ENCODE measurements around the gene NCR2. TPM values are rescaled to one million over a fixed set of nuclear protein-coding genes. Genes with fewer than 3 reads are reported as not detected.

NCR2 gene
- polyA plus RNA-seq, 1 of the 3 experiments (the other 2 are of a cell fraction) = not detected

DNA sequence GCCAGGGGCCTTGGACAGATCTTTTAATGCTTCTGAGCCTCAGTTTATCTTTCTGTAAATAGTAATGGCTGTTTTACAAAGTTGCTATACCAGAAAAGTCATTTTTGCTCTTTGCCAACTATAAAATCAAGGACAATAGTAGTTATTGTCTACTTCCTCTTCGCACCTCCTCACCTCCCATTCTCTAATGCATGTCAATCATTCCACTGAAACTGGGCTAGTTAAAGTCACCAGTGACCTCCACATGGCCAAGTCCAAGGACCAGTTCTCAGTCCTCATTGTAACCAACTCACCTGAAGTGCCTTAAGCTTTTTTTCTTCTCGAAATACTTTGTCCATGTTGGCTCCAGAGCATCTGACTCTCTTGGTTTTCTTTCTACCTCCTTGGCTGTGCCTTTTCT is 51.2 kb downstream of the NCR2 start:
- Histone ChIP-seq H4K20me1 (ENCODE audit: insufficient read depth) (no peaks in the 10 kb centered on the region), H3K27ac (ENCODE audit: low read depth in 2 of 2, low read length in 1 of 2) (no peak overlapping the region), H3K4me3 (ENCODE audit: low read depth in 2 of 2, low read length in 1 of 2) (no peak overlapping the region), H3K79me2 (ENCODE audit: insufficient read depth) (no peaks in the 10 kb centered on the region), H3K9ac (no peak overlapping the region), H3K36me3 (replicated peaks in 1 of 2; ENCODE audit: control insufficient read depth in 1 of 2, insufficient read depth in 2 of 2, low read length in 1 of 2) (no peaks in the 10 kb centered on the region), H3K9me2 (no peaks in the 10 kb centered on the region), H3F3A (replicated peaks; ENCODE audit: insufficient read depth) (no peaks in the 10 kb centered on the region), H3K4me2 (no peak overlapping the region), H3K9me3 (no peaks in the 10 kb centered on the region), H3K4me1 (ENCODE audit: control insufficient read depth in 1 of 2, insufficient read depth in 2 of 2, low read depth in 1 of 2, low read length in 1 of 2) (no peaks in the 10 kb centered on the region), H3K27me3 (ENCODE audit: insufficient read depth) (peaks cover 60% of the 10 kb centered on the region), H2AFZ (ENCODE audit: low read depth) (no peak overlapping the region)
- 5% methylated on average over 2 of the region's 2 CpGs for WGBS (ENCODE audit: low lambda C conversion rate)
- DNase-seq = no peak
- TF ChIP-seq NFIC (IDR thresholded peaks at IDR 0.05; ENCODE audit: borderline replicate concordance) = no peak
- no peak for TF ChIP-seq CHD2 (IDR thresholded peaks at IDR 0.05; ENCODE audit: low read length, partially characterized antibody)
- TF ChIP-seq, protein P1, sequence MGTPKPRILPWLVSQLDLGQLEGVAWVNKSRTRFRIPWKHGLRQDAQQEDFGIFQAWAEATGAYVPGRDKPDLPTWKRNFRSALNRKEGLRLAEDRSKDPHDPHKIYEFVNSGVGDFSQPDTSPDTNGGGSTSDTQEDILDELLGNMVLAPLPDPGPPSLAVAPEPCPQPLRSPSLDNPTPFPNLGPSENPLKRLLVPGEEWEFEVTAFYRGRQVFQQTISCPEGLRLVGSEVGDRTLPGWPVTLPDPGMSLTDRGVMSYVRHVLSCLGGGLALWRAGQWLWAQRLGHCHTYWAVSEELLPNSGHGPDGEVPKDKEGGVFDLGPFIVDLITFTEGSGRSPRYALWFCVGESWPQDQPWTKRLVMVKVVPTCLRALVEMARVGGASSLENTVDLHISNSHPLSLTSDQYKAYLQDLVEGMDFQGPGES (IDR thresholded peaks at IDR 0.05; ENCODE audit: low read depth, low read length) = no peak
- ChIA-PET CTCF (interaction anchor here (9.2 kb wide), 1 partner anchor 16 kb away, joined by 61 read pairs; no protein-coding TSS in a partner anchor), POLR2A (no interaction called here)

DNA sequence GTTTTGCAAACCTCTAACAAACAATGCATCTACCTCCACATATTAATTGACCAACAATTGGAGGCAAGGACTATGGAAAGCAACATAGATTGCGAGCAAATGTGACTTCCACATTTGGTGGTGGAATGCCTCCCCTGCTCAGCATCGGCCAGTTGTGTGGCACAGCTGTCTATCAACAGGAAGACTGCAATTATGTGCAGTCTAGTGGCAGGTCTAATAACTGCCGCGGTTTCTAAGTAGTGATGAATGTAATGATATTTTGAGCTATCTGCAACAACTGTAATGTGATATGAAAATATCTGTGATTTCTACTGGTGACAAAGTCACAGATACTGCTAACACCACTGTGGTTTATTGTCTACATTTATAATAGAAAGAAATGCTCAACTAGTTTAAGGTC is 56.8 kb downstream of the NCR2 start:
- Histone ChIP-seq H3K79me2 (ENCODE audit: insufficient read depth) (no peaks in the 10 kb centered on the region), H3F3A (replicated peaks; ENCODE audit: insufficient read depth) (no peaks in the 10 kb centered on the region), H3K36me3 (replicated peaks in 1 of 2; ENCODE audit: control insufficient read depth in 1 of 2, insufficient read depth in 2 of 2, low read length in 1 of 2) (no peaks in the 10 kb centered on the region), H3K4me2 (no peak overlapping the region), H3K27me3 (ENCODE audit: insufficient read depth) (peaks cover 22% of the 10 kb centered on the region; the same call in 1 of the 2 replicates), H3K27ac (ENCODE audit: low read depth in 2 of 2, low read length in 1 of 2) (no peak overlapping the region), H4K20me1 (ENCODE audit: insufficient read depth) (no peaks in the 10 kb centered on the region), H3K4me1 (ENCODE audit: control insufficient read depth in 1 of 2, insufficient read depth in 2 of 2, low read depth in 1 of 2, low read length in 1 of 2) (no peaks in the 10 kb centered on the region), H3K4me3 (ENCODE audit: low read depth in 2 of 2, low read length in 1 of 2) (no peak overlapping the region), H3K9me3 (no peaks in the 10 kb centered on the region), H3K9ac (no peak overlapping the region), H3K9me2 (no peaks in the 10 kb centered on the region), H2AFZ (ENCODE audit: low read depth) (no peak overlapping the region)
- no peak for TF ChIP-seq NFIC (IDR thresholded peaks at IDR 0.05; ENCODE audit: borderline replicate concordance)
- TF ChIP-seq EP300 (IDR thresholded peaks at IDR 0.05; ENCODE audit: borderline replicate concordance in 1 of 2, low read depth in 1 of 2, low read length in 1 of 2) = no peak
- TF ChIP-seq, protein P2, sequence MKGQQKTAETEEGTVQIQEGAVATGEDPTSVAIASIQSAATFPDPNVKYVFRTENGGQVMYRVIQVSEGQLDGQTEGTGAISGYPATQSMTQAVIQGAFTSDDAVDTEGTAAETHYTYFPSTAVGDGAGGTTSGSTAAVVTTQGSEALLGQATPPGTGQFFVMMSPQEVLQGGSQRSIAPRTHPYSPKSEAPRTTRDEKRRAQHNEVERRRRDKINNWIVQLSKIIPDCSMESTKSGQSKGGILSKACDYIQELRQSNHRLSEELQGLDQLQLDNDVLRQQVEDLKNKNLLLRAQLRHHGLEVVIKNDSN (IDR thresholded peaks at IDR 0.05; ENCODE audit: borderline replicate concordance, low read depth) = no peak
- no peak for TF ChIP-seq JUND (IDR thresholded peaks at IDR 0.05)
- TF ChIP-seq, protein P3, sequence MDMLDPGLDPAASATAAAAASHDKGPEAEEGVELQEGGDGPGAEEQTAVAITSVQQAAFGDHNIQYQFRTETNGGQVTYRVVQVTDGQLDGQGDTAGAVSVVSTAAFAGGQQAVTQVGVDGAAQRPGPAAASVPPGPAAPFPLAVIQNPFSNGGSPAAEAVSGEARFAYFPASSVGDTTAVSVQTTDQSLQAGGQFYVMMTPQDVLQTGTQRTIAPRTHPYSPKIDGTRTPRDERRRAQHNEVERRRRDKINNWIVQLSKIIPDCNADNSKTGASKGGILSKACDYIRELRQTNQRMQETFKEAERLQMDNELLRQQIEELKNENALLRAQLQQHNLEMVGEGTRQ (IDR thresholded peaks at IDR 0.05; ENCODE audit: borderline replicate concordance, low read depth, low read length) = no peak
- CTCF ChIA-PET = interaction anchor here (2.0 to 2.5 kb wide), 2 partner anchors 21 to 24 kb away, joined by 4 to 9 read pairs; no protein-coding TSS in a partner anchor
- no peak for DNase-seq
- WGBS (ENCODE audit: low lambda C conversion rate) = 4% methylated on average over 4 of the region's 4 CpGs
- POLR2A ChIA-PET = interaction anchor here (0.5 kb wide), 1 partner anchor 92 kb away, joined by 3 read pairs; no protein-coding TSS in a partner anchor

DNA sequence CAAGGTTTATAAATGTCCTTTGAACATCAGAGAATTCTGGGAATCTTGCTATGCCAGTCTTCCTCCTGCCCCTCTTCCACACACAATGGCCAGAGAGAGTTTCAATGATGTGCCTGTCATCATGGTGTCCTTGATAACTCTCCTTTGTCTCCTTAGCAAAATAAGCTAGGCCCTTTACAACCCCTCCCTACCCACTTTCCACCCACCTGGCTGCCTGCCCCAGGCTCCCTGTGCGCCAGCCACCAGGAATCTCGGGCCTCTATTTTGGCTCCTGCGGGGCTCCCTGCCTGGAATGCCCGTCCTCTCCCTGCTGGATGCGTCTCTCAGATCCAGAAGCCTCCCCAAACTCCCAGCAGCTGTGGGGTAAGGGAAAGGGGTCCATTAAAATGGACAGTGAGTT is 60.9 kb downstream of the NCR2 start:
- H3F3A ChIP-seq (replicated peaks; ENCODE audit: insufficient read depth) = no peaks in the 10 kb centered on the region
- no peak overlapping the region for H3K9ac ChIP-seq
- H3K27me3 ChIP-seq (ENCODE audit: insufficient read depth) = peaks cover 40% of the 10 kb centered on the region
- H3K4me2 ChIP-seq = no peak overlapping the region
- no peaks in the 10 kb centered on the region for H3K36me3 ChIP-seq (replicated peaks in 1 of 2; ENCODE audit: control insufficient read depth in 1 of 2, insufficient read depth in 2 of 2, low read length in 1 of 2)
- H3K4me3 ChIP-seq (ENCODE audit: low read depth in 2 of 2, low read length in 1 of 2) = no peak overlapping the region
- H2AFZ ChIP-seq (ENCODE audit: low read depth) = no peak overlapping the region
- CTCF ChIA-PET = interaction anchor here (0.6 to 3.1 kb wide), 4 partner anchors 23 to 91 kb away, joined by 3 to 19 read pairs (median 10); no protein-coding TSS in a partner anchor
- 19% methylated on average over 5 of the region's 5 CpGs for WGBS (ENCODE audit: low lambda C conversion rate)
- H3K79me2 ChIP-seq (ENCODE audit: insufficient read depth) = no peaks in the 10 kb centered on the region
- POLR2A ChIA-PET = no interaction called here
- H4K20me1 ChIP-seq (ENCODE audit: insufficient read depth) = no peaks in the 10 kb centered on the region
- H3K9me3 ChIP-seq = no peaks in the 10 kb centered on the region
- H3K9me2 ChIP-seq = no peaks in the 10 kb centered on the region
- H3K4me1 ChIP-seq (ENCODE audit: control insufficient read depth in 1 of 2, insufficient read depth in 2 of 2, low read depth in 1 of 2, low read length in 1 of 2) = no peaks in the 10 kb centered on the region
- H3K27ac ChIP-seq (ENCODE audit: low read depth in 2 of 2, low read length in 1 of 2) = no peak overlapping the region
- DNase-seq = no peak
- TF ChIP-seq MXI1 (IDR thresholded peaks at IDR 0.05; ENCODE audit: low read depth, low read length) (no peak), RXRA (IDR thresholded peaks at IDR 0.05; ENCODE audit: borderline replicate concordance, low read depth) (no peak), GABPA (IDR thresholded peaks at IDR 0.05; ENCODE audit: low read depth) (no peak), RCOR1 (IDR thresholded peaks at IDR 0.05; ENCODE audit: low read length) (no peak), JUND (IDR thresholded peaks at IDR 0.05) (no peak), EZH2phosphoT487 (IDR thresholded peaks at IDR 0.05; ENCODE audit: borderline replicate concordance, low read depth) (no peak)
- TF ChIP-seq, protein P4, sequence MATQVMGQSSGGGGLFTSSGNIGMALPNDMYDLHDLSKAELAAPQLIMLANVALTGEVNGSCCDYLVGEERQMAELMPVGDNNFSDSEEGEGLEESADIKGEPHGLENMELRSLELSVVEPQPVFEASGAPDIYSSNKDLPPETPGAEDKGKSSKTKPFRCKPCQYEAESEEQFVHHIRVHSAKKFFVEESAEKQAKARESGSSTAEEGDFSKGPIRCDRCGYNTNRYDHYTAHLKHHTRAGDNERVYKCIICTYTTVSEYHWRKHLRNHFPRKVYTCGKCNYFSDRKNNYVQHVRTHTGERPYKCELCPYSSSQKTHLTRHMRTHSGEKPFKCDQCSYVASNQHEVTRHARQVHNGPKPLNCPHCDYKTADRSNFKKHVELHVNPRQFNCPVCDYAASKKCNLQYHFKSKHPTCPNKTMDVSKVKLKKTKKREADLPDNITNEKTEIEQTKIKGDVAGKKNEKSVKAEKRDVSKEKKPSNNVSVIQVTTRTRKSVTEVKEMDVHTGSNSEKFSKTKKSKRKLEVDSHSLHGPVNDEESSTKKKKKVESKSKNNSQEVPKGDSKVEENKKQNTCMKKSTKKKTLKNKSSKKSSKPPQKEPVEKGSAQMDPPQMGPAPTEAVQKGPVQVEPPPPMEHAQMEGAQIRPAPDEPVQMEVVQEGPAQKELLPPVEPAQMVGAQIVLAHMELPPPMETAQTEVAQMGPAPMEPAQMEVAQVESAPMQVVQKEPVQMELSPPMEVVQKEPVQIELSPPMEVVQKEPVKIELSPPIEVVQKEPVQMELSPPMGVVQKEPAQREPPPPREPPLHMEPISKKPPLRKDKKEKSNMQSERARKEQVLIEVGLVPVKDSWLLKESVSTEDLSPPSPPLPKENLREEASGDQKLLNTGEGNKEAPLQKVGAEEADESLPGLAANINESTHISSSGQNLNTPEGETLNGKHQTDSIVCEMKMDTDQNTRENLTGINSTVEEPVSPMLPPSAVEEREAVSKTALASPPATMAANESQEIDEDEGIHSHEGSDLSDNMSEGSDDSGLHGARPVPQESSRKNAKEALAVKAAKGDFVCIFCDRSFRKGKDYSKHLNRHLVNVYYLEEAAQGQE (IDR thresholded peaks at IDR 0.05; ENCODE audit: low read depth, low read length) = no peak
- TF ChIP-seq, protein P3 (IDR thresholded peaks at IDR 0.05; ENCODE audit: borderline replicate concordance, low read depth, low read length) = no peak

Data from SK-N-SH (cell line).